Skeletal muscle satellite cell (primary cell): Measurements from ENCODE around the gene GRIK1.

Source experiments
- H3K27me3 ChIP-seq: 2 replicates; pipeline ENCODE4 v1.7.0; 2013; ENCODE audit warnings: low read length; ENCODE audit not compliant: control insufficient read depth, insufficient read depth
- H3K36me3 ChIP-seq: 2 replicates; pipeline ENCODE4 v1.7.0; 2013; ENCODE audit warnings: mild to moderate bottlenecking, control low read depth, low read length; ENCODE audit not compliant: insufficient read depth
- H3K4me1 ChIP-seq: 2 replicates; pipeline ENCODE4 v1.7.0; 2013; ENCODE audit warnings: low read length; ENCODE audit not compliant: control insufficient read depth, insufficient read depth
- H3K4me2 ChIP-seq: 2 replicates; pipeline ENCODE4 v1.7.0; 2013; ENCODE audit warnings: mild to moderate bottlenecking, low read length
- H3K4me3 ChIP-seq: 2 replicates; pipeline ENCODE4 v1.7.0; 2013; ENCODE audit warnings: low read length
- H3K9ac ChIP-seq: 2 replicates; pipeline ENCODE4 v1.7.0; 2013; ENCODE audit warnings: mild to moderate bottlenecking, low read depth, low read length, moderate library complexity
- H3K9me3 ChIP-seq: replicated peaks from 2 replicates; pipeline ENCODE4 v1.7.0; 2013; ENCODE audit warnings: mild to moderate bottlenecking, control low read depth, low read length

GRIK1 gene

DNA sequence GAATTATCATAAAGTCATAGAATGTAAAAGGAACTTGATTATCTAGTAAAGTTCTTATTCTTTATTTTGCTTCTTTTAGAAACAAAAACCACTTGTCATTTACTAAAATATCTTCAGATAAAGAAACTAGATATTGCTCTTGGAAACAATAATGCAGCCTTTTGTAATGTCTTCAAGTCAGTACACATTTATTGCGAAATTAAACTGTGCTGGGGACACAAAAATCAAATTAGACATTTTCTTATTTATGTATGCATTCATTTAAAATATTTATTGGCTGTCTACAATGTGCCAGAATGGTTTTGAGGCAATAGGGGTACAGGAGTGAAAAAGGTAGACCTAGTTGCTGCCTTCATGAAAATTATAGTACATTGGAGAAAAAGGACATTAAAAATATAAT lies 201.1 kb downstream of the GRIK1 start:
- Histone ChIP-seq H3K4me2 (no peak overlapping the region), H3K4me1 (no peaks in the 10 kb centered on the region), H3K9ac (no peak overlapping the region), H3K4me3 (no peak overlapping the region), H3K36me3 (no peaks in the 10 kb centered on the region), H3K9me3 (no peaks in the 10 kb centered on the region), H3K27me3 (no peaks in the 10 kb centered on the region)

DNA sequence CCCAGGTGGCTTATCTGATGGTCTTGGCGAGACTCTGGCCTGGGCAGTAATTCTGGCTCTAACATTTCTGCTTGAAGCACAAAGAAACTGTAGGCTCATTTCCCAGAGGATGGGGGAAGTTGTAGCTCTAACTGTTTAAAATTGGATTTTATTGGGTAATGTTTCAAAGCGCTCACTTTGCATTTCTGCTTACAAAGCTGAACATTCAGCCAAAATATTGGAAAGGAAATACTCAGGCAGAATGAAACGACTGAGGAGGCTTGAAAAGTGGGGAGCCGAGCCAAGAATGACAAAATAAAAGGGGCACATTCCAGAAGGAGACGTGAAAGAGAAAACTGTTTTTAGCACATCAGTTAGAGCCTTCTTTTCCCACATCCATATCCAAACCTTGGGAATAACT lies 202.6 kb downstream of the GRIK1 start:
- no peak overlapping the region for H3K4me3 ChIP-seq
- no peaks in the 10 kb centered on the region for H3K27me3 ChIP-seq
- H3K4me1 ChIP-seq = no peaks in the 10 kb centered on the region
- no peaks in the 10 kb centered on the region for H3K9me3 ChIP-seq
- H3K9ac ChIP-seq = no peak overlapping the region
- H3K36me3 ChIP-seq = no peaks in the 10 kb centered on the region
- H3K4me2 ChIP-seq = no peak overlapping the region

DNA sequence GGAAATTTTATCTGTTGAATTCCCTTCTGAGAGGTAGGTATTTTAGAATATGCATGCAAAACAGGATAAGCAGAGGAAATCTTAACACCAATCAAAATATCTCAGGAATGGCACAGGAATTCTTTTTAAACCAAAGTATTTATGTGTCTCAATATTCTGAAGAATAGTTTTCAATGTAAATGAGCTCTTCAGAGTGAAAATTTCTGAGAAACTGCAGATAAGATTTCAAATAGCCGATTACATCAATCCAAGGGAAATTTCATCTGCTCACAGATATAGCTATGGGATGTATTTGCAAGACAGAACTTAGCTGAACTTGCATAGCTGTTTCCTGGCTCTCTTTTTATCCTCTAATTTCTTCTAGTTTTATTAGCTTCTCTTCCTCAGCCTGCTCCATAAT lies 209.5 kb downstream of the GRIK1 start:
- Histone ChIP-seq H3K9ac (no peak overlapping the region), H3K4me1 (no peaks in the 10 kb centered on the region), H3K4me2 (no peak overlapping the region), H3K27me3 (peaks cover 7% of the 10 kb centered on the region), H3K36me3 (no peaks in the 10 kb centered on the region), H3K4me3 (no peak overlapping the region), H3K9me3 (no peaks in the 10 kb centered on the region)

DNA sequence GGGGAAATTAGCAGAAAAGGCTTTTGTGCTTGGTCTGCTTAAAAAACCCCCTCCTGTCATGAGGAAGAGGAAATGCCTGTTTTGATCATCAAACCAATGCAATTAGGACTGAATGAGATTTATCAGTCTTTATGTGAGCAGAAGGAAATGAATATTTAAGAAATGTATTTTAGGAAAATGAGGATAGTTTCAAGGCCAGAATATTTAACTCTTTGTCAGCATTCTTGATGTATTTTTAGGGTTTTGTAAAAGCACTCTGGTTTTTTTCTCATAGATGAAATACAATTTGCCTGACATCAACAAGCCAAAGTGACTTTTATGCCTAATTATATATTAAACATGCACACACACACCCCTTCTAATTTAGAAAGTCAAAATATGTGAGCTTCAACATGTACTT lies 213.8 kb downstream of the GRIK1 start:
- Histone ChIP-seq H3K36me3 (no peaks in the 10 kb centered on the region), H3K9ac (no peak overlapping the region), H3K4me2 (no peak overlapping the region), H3K27me3 (peaks cover 7% of the 10 kb centered on the region), H3K4me1 (no peaks in the 10 kb centered on the region), H3K4me3 (no peak overlapping the region), H3K9me3 (no peaks in the 10 kb centered on the region)

DNA sequence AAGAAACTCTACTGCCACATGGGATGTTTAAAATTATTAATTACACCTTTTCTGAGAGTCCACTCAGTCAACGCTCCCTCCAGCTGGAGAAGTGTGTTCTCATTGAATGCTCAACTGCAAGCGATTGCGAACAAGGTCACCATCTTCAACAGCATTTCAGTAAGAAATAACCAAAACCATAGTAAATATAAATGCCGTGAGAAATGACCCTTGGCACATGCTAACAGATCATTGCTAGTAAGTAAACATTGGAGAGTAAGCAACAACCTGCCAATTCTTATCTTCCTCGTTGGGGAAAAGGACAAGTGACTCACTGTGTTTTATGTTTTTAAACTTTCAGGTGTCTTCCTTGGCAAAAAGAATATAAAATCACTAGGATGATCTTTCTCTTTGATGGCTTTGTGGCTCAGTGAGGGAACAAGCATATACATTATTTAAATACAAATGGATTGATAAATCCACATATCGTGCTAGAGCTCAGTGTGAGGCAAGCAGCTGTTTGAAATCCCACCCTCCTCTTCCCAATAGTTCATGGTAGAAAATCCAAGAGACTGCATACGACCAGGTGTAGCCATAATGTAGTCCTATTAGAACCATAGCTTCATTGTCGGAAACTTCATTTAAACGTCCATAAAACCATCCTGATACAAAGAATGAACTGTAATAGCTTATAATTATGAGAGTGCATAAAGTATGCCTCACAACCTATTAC lies 214.6 kb downstream of the GRIK1 start:
- Histone ChIP-seq H3K36me3 (no peaks in the 10 kb centered on the region), H3K9me3 (no peaks in the 10 kb centered on the region), H3K4me3 (no peak overlapping the region), H3K4me1 (no peaks in the 10 kb centered on the region), H3K27me3 (peaks cover 7% of the 10 kb centered on the region), H3K4me2 (no peak overlapping the region), H3K9ac (no peak overlapping the region)

DNA sequence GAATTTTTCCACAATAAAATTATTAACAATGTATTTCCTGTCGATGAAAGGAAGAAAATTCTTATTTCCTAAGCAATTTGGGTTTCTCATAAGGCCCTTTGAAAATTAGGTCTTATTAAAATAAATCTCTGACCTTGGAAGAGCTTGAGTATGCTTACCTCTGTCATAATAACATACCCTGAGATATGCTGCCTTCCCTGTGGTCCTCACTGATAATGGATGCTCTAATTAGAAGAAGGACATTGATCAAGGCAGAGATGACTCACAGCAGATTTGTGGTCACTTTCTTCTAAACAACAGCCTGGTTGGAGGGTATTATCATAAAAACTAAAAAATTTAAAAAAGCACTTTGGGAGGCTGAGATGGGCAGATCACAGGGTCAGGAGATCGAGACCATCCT lies 217.8 kb downstream of the GRIK1 start:
- Histone ChIP-seq H3K9me3 (no peaks in the 10 kb centered on the region), H3K4me2 (no peak overlapping the region), H3K4me1 (peaks cover 6% of the 10 kb centered on the region), H3K9ac (no peak overlapping the region), H3K4me3 (no peak overlapping the region), H3K36me3 (no peaks in the 10 kb centered on the region), H3K27me3 (no peaks in the 10 kb centered on the region)

DNA sequence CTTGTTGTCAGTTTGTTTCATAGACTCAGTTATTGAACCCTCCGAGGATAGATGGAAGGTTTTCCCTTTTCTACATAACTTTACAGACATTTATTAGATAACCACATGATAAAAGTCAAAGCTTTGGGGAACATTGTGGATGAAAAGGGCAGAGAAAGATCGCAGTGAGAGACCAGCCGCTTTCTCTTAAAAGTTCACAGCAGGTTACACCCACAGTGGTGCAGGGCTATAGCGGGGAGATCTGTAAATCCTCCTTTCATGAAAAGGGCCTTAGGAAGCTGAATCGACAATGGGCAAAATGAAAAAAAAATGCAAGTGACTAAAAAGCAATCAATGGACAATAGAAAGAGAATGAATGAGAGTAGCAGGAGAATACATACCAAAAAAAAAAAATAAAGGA lies 218.6 kb downstream of the GRIK1 start:
- no peaks in the 10 kb centered on the region for H3K9me3 ChIP-seq
- no peak overlapping the region for H3K4me2 ChIP-seq
- no peak overlapping the region for H3K4me3 ChIP-seq
- no peak overlapping the region for H3K9ac ChIP-seq
- H3K4me1 ChIP-seq = peaks cover 6% of the 10 kb centered on the region
- no peaks in the 10 kb centered on the region for H3K36me3 ChIP-seq
- H3K27me3 ChIP-seq = no peaks in the 10 kb centered on the region

DNA sequence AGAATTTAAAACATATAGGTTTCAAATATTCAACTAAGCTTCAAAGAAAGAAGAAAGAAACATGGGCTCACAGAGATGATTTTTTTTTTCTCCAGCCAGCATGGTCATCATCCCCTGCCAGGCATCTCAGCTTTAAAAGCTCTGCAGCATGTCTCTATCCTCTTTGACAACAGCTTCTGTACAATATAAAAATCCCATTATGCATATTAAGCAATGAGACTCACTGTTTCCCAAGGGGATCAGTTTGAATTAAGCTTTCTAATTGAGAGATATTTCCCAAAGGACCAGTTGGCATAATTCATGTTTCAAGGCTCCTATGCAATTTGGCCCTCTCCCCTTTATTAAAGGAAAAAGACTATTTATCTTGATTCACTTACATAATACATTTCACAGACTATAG lies 220.3 kb downstream of the GRIK1 start:
- Histone ChIP-seq H3K4me3 (no peak overlapping the region), H3K9ac (no peak overlapping the region), H3K27me3 (no peaks in the 10 kb centered on the region), H3K36me3 (no peaks in the 10 kb centered on the region), H3K4me1 (peaks cover 6% of the 10 kb centered on the region), H3K9me3 (no peaks in the 10 kb centered on the region), H3K4me2 (no peak overlapping the region)

DNA sequence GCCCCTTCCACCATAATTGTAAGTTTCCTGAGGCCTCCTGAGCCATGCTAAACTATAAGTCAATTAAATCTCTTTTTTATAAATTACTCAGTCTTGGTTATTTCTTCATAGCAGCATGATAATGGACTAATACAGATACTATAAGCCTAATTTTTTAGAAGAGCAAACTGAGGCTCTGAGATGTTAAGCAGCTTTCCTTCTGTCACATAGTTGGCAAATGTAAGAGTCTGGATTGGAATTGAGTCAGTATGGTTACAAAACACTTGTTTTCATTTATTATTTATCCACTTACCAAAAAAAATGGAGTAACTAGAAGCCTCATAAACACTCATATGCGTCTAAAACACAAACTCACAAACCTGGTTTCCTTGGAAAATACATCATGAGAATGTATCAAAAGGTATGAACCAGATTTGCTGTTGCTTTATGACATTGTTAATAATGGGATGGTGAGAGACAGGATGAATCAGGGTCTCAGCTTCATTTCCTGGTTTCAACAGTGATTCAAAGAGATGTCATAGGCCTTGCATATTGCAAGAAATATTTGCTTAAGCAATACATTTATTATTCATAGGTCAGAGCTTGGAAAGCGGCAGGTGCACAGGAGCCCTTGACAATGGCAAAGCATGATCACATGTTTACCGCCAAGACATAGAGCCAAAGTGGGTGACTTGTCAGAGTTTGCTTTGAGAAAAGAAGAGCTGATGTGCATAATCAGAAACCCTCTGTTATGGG lies 221.5 kb downstream of the GRIK1 start:
- Histone ChIP-seq H3K4me1 (peaks cover 6% of the 10 kb centered on the region), H3K4me2 (no peak overlapping the region), H3K4me3 (no peak overlapping the region), H3K27me3 (no peaks in the 10 kb centered on the region), H3K36me3 (no peaks in the 10 kb centered on the region), H3K9me3 (no peaks in the 10 kb centered on the region), H3K9ac (no peak overlapping the region)

DNA sequence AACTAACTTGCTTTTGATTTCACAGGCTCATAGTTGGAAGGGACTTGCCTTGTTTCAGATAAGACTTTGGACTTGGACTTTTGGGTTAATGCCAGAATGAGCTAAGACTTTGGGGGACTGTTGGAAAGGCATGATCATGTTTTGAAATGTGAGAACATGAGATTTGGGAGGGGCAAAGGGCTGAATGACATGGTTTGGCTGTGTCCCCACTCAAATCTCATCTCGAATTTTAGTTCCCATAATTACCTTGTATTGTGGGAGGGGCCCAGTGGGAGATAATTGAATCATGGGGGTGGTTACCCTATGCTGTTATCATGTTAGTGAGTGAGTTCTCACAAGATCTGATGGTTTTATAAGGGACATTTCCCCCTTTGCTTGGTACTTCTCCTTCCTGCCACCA lies 222.1 kb downstream of the GRIK1 start:
- H3K4me3 ChIP-seq = no peak overlapping the region
- H3K4me2 ChIP-seq = no peak overlapping the region
- H3K36me3 ChIP-seq = no peaks in the 10 kb centered on the region
- H3K27me3 ChIP-seq = no peaks in the 10 kb centered on the region
- no peak overlapping the region for H3K9ac ChIP-seq
- H3K9me3 ChIP-seq = no peaks in the 10 kb centered on the region
- H3K4me1 ChIP-seq = peaks cover 6% of the 10 kb centered on the region

DNA sequence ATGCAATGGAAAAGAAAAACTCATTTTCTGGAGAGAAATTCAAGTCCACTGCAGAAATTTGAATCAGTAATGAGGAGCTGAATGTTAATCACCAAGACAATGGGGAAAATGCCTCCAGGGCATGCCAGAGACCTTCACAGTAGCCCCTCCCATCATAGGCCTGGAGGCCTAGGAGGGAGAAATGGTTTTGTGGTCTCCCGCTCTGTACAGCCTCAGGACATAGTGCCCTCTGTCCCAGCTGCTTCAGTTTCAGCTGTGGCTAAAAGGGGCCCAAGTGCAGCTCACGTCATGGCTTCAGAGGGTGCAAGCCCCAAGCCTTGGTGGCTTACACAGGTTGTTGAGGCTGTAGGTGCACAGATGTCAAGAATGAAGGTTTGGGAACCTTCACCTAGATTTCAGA lies 223.0 kb downstream of the GRIK1 start:
- Histone ChIP-seq H3K27me3 (no peaks in the 10 kb centered on the region), H3K36me3 (no peaks in the 10 kb centered on the region), H3K4me2 (no peak overlapping the region), H3K4me3 (no peak overlapping the region), H3K9me3 (no peaks in the 10 kb centered on the region), H3K4me1 (peaks cover 6% of the 10 kb centered on the region), H3K9ac (no peak overlapping the region)

DNA sequence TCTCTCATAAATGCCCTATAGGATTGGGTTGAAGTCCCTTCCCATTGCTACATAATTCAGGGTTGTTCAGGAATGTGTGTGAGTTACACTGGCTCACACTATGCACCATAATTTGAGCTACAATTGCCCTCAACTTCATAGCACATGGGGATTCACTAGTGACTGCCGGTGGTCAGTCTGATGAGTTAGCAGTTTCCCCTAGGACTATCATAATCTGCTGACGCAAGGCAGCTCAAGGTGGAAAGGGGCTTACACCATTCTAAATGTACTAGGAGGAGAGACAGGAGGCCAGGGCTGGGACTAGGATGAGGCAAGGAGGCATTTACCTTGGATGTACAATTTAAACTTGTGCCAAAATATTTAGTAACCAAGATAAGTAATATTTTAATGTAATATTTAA lies 224.7 kb downstream of the GRIK1 start:
- Histone ChIP-seq H3K4me3 (no peak overlapping the region), H3K27me3 (no peaks in the 10 kb centered on the region), H3K4me1 (peaks cover 6% of the 10 kb centered on the region), H3K9me3 (no peaks in the 10 kb centered on the region), H3K36me3 (no peaks in the 10 kb centered on the region), H3K9ac (no peak overlapping the region), H3K4me2 (no peak overlapping the region)
